SU-DHL-6 (cell line): ENCODE data around the gene RING1.

Experiments used
- H2AFZ ChIP-seq: fragments of 200-600 bp; sonication (generic); 2 replicates; pipeline ENCODE4 v1.6.1; 2014; ENCODE audit warnings: low read depth, mild to moderate bottlenecking, moderate library complexity, mixed read lengths, antibody characterized with exemption, low read length; ENCODE audit not compliant: severe bottlenecking
- H3F3A ChIP-seq: fragments of 200-600 bp; shearing (Covaris generic); 2 replicates; pipeline ENCODE4 v1.6.0; 2016; ENCODE audit warnings: antibody characterized with exemption, mild to moderate bottlenecking; ENCODE audit not compliant: insufficient read depth
- H3K27ac ChIP-seq: fragments of 200-600 bp; sonication (generic); 2 replicates; pipeline ENCODE4 v1.5.1; 2016; ENCODE audit warnings: low read depth, mild to moderate bottlenecking, low read length, moderate library complexity, mixed read lengths
- H3K27me3 ChIP-seq: fragments of 200-600 bp; sonication (generic), shearing (Covaris generic); 2 replicates; pipeline ENCODE4 v1.6.0; 2014; ENCODE audit warnings: mild to moderate bottlenecking, low read length
- H3K36me3 ChIP-seq: fragments of 200-600 bp; sonication (generic); 2 replicates; pipeline ENCODE4 v1.6.1; 2014; ENCODE audit warnings: mild to moderate bottlenecking, low read length, mixed read lengths
- H3K4me2 ChIP-seq: fragments of 300-600, 200-600 bp; shearing (Covaris generic), sonication (generic); 2 replicates; pipeline ENCODE4 v1.6.0; 2014; ENCODE audit warnings: low read length, low read depth, mild to moderate bottlenecking; ENCODE audit not compliant: poor library complexity, severe bottlenecking
- H3K4me3 ChIP-seq: fragments of 200-600 bp; sonication (generic); 2 replicates; pipeline ENCODE4 v1.5.1; 2014; ENCODE audit warnings: antibody characterized with exemption, low read length, mild to moderate bottlenecking, mixed read lengths; ENCODE audit not compliant: insufficient read depth, poor library complexity, severe bottlenecking
- H3K79me2 ChIP-seq: fragments of 200-600 bp; sonication (generic); 2 replicates; pipeline ENCODE4 v1.6.1; 2014; ENCODE audit warnings: mild to moderate bottlenecking, low read length, moderate library complexity; ENCODE audit not compliant: insufficient read depth
- H3K9ac ChIP-seq: fragments of 200-600 bp; sonication (generic); 2 replicates; pipeline ENCODE4 v1.7.0; 2014; ENCODE audit warnings: mild to moderate bottlenecking, low read length
- H3K9me2 ChIP-seq: fragments of 200-600 bp; sonication (generic); replicated peaks from 2 replicates; pipeline ENCODE4 v1.6.1; 2014; ENCODE audit warnings: low read length; ENCODE audit not compliant: insufficient read depth
- H3K9me3 ChIP-seq: fragments of 200-600 bp; sonication (generic); 2 replicates; pipeline ENCODE4 v1.6.1; 2014; ENCODE audit warnings: low read length, mixed read lengths; ENCODE audit not compliant: insufficient read depth
- H4K20me1 ChIP-seq: fragments of 200-600 bp; sonication (generic); 2 replicates; pipeline ENCODE4 v1.6.1; 2014; ENCODE audit warnings: low read depth, mild to moderate bottlenecking, antibody characterized with exemption, low read length, moderate library complexity, mixed read lengths
- CTCF ChIP-seq: fragments of 200-600 bp; sonication (generic); IDR thresholded peaks from one replicate; pipeline ENCODE4 v1.5.1; 2017; ENCODE audit warnings: antibody characterized with exemption, mild to moderate bottlenecking, low read length, moderate library complexity; ENCODE audit not compliant: insufficient read depth, poor library complexity, severe bottlenecking
- EZH2phosphoT487 ChIP-seq: fragments of 200-600 bp; sonication (generic), shearing (Covaris generic); conservative IDR thresholded peaks from 2 replicates; pipeline ENCODE4 v1.6.1; 2018; ENCODE audit warnings: mild to moderate bottlenecking, antibody characterized with exemption, low read length, moderate library complexity, mixed read lengths

The RING1 gene

DNA sequence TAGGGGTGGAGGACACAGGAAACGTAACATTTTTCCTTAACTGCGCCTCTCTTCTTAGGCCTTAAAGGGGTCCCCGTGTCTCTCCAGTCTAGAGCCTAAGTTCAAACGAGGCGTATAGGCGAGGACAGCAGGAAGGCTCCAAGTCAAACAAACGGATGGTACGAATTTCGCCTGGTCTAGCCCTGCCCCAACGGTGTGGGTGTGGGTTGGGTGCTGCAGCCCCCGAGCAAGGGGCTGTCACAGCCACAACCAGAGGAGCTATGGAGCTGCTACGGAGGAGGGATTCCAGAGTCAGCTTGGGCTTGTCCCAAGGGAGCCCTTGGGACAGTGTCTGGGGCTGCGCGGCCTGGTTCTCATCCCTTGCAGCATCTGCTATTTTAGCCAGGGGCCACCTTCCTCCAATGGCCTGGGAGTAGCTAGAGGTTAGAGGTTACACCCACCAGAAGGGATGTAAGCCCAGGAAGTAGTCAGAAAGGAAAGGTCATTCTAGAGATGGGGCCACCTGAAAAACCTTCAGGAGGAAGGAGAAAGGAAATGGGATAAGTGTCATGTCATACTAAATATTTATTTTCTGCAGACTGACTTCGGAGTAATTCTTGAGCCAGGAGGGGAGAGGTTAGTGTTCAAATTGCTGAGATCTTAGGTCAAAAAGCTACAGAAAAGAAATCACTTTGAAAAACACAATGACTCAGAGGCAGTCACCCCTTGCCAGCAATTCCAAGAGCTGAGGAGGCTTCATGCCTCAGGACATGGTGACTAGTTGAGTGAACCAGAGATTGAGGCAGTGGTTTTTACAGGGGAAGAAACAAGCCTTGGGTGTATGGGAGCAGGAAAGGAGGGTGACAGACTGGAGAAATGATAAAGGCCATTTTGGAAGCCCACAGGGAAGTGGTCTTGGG, 41.7 kb downstream of the RING1 start:
- Histone ChIP-seq H3K79me2 (peaks cover 7% of the 10 kb centered on the region; the same call in 1 of the 2 replicates), H4K20me1 (no peaks in the 10 kb centered on the region), H3F3A (peaks cover 17% of the 10 kb centered on the region), H3K4me2 (peak overlapping the region; percentile 75), H2AFZ (peak overlapping the region; percentile 43), H3K9me3 (no peaks in the 10 kb centered on the region), H3K27me3 (no peaks in the 10 kb centered on the region), H3K9me2 (no peaks in the 10 kb centered on the region), H3K9ac (peak overlapping the region; percentile 78), H3K36me3 (no peaks in the 10 kb centered on the region), H3K4me3 (peak overlapping the region; percentile 65), H3K27ac (peak overlapping the region; percentile 73)
- TF ChIP-seq CTCF (no peak), EZH2phosphoT487 (no peak)

GRCh38 chr6:33250731-33251130, 42.4 kb downstream of the RING1 start:
- peak overlapping the region; percentile 75 for H3K4me2 ChIP-seq
- no peak overlapping the region for H3K27ac ChIP-seq

DNA sequence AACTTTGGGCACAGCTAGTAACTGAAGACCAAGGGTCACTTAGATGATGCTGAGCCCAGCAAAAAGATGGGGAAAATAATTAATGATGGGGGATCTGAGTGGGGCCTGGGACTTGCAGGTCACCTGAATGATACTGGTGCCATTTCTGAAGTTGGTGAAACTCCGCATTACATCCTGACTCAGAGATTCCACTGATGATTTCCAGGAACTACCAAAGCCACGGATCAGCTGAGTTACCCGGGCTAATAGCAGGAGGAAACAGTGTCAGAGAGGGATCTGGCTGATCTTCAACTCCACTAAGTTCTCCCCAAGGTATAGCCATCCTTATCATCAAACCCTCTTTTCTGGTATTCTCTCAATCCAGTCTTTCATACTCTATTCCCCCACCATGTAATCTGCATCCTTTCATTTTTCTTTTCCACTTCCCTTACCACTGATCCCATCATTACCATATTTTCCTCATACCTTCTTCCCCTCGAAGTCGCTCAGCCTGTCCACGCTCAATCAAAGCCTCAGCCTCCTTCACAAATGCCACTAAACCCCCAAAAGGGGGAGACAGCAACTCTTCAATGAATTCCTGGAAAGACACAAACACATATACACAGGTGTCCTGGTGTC, 43.2 kb downstream of the RING1 start:
- no peak overlapping the region for H3K4me2 ChIP-seq

More at GRCh38 chr6:33250731-33251130, 42.4 kb downstream of the RING1 start:
- H4K20me1 ChIP-seq = no peaks in the 10 kb centered on the region
- H3K36me3 ChIP-seq = no peaks in the 10 kb centered on the region
- H3K79me2 ChIP-seq = peaks cover 7% of the 10 kb centered on the region; the same call in 1 of the 2 replicates
- no peaks in the 10 kb centered on the region for H3K9me3 ChIP-seq
- H3F3A ChIP-seq = peaks cover 17% of the 10 kb centered on the region
- no peak overlapping the region for H2AFZ ChIP-seq
- no peaks in the 10 kb centered on the region for H3K9me2 ChIP-seq
- no peak for TF ChIP-seq EZH2phosphoT487
- no peak for TF ChIP-seq CTCF
- H3K9ac ChIP-seq = peak overlapping the region; percentile 78; the same call in 1 of the 2 replicates
- H3K4me3 ChIP-seq = no peak overlapping the region
- H3K27me3 ChIP-seq = no peaks in the 10 kb centered on the region

More for the DNA sequence above, 43.2 kb downstream of the RING1 start:
- Histone ChIP-seq H3F3A (peaks cover 17% of the 10 kb centered on the region), H3K27me3 (no peaks in the 10 kb centered on the region), H3K9me2 (no peaks in the 10 kb centered on the region), H3K4me3 (no peak overlapping the region), H3K27ac (no peak overlapping the region), H4K20me1 (no peaks in the 10 kb centered on the region), H2AFZ (no peak overlapping the region), H3K79me2 (peaks cover 7% of the 10 kb centered on the region; the same call in 1 of the 2 replicates), H3K9ac (no peak overlapping the region), H3K36me3 (no peaks in the 10 kb centered on the region), H3K9me3 (no peaks in the 10 kb centered on the region)
- no peak for TF ChIP-seq CTCF
- TF ChIP-seq EZH2phosphoT487 = no peak
